ENCODE data around the gene TTYH3. TPM values are rescaled to one million over a fixed set of nuclear protein-coding genes. Genes with fewer than 3 reads are reported as not detected.
A peak's percentile ranks its signal among the peaks of the same experiment; 100 is the strongest.

TTYH3 gene
- total RNA-seq, 1 donor from 2014 or later: 18.8 TPM

- Histone ChIP-seq H3K9ac (ENCODE audit: low read depth in 1 of 3, low read length in 3 of 3) (no peak overlapping the region), H3K27ac (ENCODE audit: low read depth, low read length) (no peak overlapping the region), H3K36me3 (ENCODE audit: control insufficient read depth in 3 of 3, insufficient read depth in 3 of 3, low read length in 3 of 3) (no peaks in the 10 kb centered on the region)
These were observed 73.7 kb downstream of the TTYH3 start for GRCh38 chr7:2705371-2706096.

GRCh38 chr7:2706685-2707126, 74.9 kb downstream of the TTYH3 start:
- Histone ChIP-seq H3K27ac (ENCODE audit: low read depth, low read length) (no peak overlapping the region), H3K27me3 (ENCODE audit: control insufficient read depth in 3 of 3, insufficient read depth in 3 of 3, low read length in 3 of 3) (peaks cover 5 to 29% (median 7%) of the 10 kb centered on the region in 3 donors), H3K36me3 (ENCODE audit: control insufficient read depth in 3 of 3, insufficient read depth in 3 of 3, low read length in 3 of 3) (no peaks in the 10 kb centered on the region), H3K4me3 (ENCODE audit: low read length in 3 of 3) (no peak overlapping the region), H3K9me3 (ENCODE audit: control insufficient read depth in 3 of 3, low read length in 3 of 3) (no peaks in the 10 kb centered on the region), H3K9ac (ENCODE audit: low read depth in 1 of 3, low read length in 3 of 3) (no peak overlapping the region), H3K4me1 (ENCODE audit: control insufficient read depth in 3 of 3, insufficient read depth in 3 of 3, low read length in 3 of 3) (peaks cover 7 to 13% (median 10%) of the 10 kb centered on the region in 3 donors)

More at GRCh38 chr7:2705371-2706096, 73.7 kb downstream of the TTYH3 start:
- Histone ChIP-seq H3K9me3 (ENCODE audit: control insufficient read depth in 3 of 3, low read length in 3 of 3) (no peaks in the 10 kb centered on the region), H3K4me1 (ENCODE audit: control insufficient read depth in 3 of 3, insufficient read depth in 3 of 3, low read length in 3 of 3) (peaks cover 7 to 15% (median 13%) of the 10 kb centered on the region in 3 donors), H3K4me3 (ENCODE audit: low read length in 3 of 3) (no peak overlapping the region), H3K27me3 (ENCODE audit: control insufficient read depth in 3 of 3, insufficient read depth in 3 of 3, low read length in 3 of 3) (peaks cover 5 to 32% (median 16%) of the 10 kb centered on the region in 3 donors)

- Histone ChIP-seq H3K36me3 (ENCODE audit: control insufficient read depth in 3 of 3, insufficient read depth in 3 of 3, low read length in 3 of 3) (no peaks in the 10 kb centered on the region), H3K4me1 (ENCODE audit: control insufficient read depth in 3 of 3, insufficient read depth in 3 of 3, low read length in 3 of 3) (peaks cover 6 to 9% (median 7%) of the 10 kb centered on the region in 3 donors), H3K4me3 (ENCODE audit: low read length in 3 of 3) (no peak overlapping the region), H3K9me3 (ENCODE audit: control insufficient read depth in 3 of 3, low read length in 3 of 3) (no peaks in the 10 kb centered on the region), H3K27ac (ENCODE audit: low read depth, low read length) (no peak overlapping the region), H3K27me3 (ENCODE audit: control insufficient read depth in 3 of 3, insufficient read depth in 3 of 3, low read length in 3 of 3) (peaks cover 5 to 29% (median 5%) of the 10 kb centered on the region in 3 donors), H3K9ac (ENCODE audit: low read depth in 1 of 3, low read length in 3 of 3) (no peak overlapping the region)
These were observed 75.7 kb downstream of the TTYH3 start for GRCh38 chr7:2707481-2707880.

- Histone ChIP-seq H3K36me3 (ENCODE audit: control insufficient read depth in 3 of 3, insufficient read depth in 3 of 3, low read length in 3 of 3) (no peaks in the 10 kb centered on the region), H3K4me3 (ENCODE audit: low read length in 3 of 3) (no peak overlapping the region), H3K4me1 (ENCODE audit: control insufficient read depth in 3 of 3, insufficient read depth in 3 of 3, low read length in 3 of 3) (peaks cover 6 to 9% (median 7%) of the 10 kb centered on the region in 3 donors), H3K27me3 (ENCODE audit: control insufficient read depth in 3 of 3, insufficient read depth in 3 of 3, low read length in 3 of 3) (peaks cover 5 to 29% (median 5%) of the 10 kb centered on the region in 3 donors), H3K9me3 (ENCODE audit: control insufficient read depth in 3 of 3, low read length in 3 of 3) (no peaks in the 10 kb centered on the region), H3K9ac (ENCODE audit: low read depth in 1 of 3, low read length in 3 of 3) (no peak overlapping the region), H3K27ac (ENCODE audit: low read depth, low read length) (no peak overlapping the region)
These were observed 76.3 kb downstream of the TTYH3 start for GRCh38 chr7:2708041-2708440.

- Histone ChIP-seq H3K4me3 (ENCODE audit: low read length in 3 of 3) (no peak overlapping the region), H3K27ac (ENCODE audit: low read depth, low read length) (no peak overlapping the region), H3K9me3 (ENCODE audit: control insufficient read depth in 3 of 3, low read length in 3 of 3) (no peaks in the 10 kb centered on the region), H3K4me1 (ENCODE audit: control insufficient read depth in 3 of 3, insufficient read depth in 3 of 3, low read length in 3 of 3) (peaks cover 8 to 11% (median 9%) of the 10 kb centered on the region in 3 donors), H3K27me3 (ENCODE audit: control insufficient read depth in 3 of 3, insufficient read depth in 3 of 3, low read length in 3 of 3) (peaks cover 5 to 34% (median 5%) of the 10 kb centered on the region in 3 donors), H3K36me3 (ENCODE audit: control insufficient read depth in 3 of 3, insufficient read depth in 3 of 3, low read length in 3 of 3) (no peaks in the 10 kb centered on the region), H3K9ac (ENCODE audit: low read depth in 1 of 3, low read length in 3 of 3) (no peak overlapping the region)
These were observed 76.9 kb downstream of the TTYH3 start for GRCh38 chr7:2708547-2709310.

GRCh38 chr7:2709553-2710285, 77.9 kb downstream of the TTYH3 start:
- H3K27ac ChIP-seq (ENCODE audit: low read depth, low read length): no peak overlapping the region
- H3K9ac ChIP-seq (ENCODE audit: low read depth in 1 of 3, low read length in 3 of 3): peak overlapping the region in 1 of 3 donors; percentile 62
- peak overlapping the region in 2 of 3 donors; percentile 14 to 63 for H3K4me3 ChIP-seq (ENCODE audit: low read length in 3 of 3)
- no peaks in the 10 kb centered on the region for H3K36me3 ChIP-seq (ENCODE audit: control insufficient read depth in 3 of 3, insufficient read depth in 3 of 3, low read length in 3 of 3)
- no peaks in the 10 kb centered on the region for H3K9me3 ChIP-seq (ENCODE audit: control insufficient read depth in 3 of 3, low read length in 3 of 3)
- H3K4me1 ChIP-seq (ENCODE audit: control insufficient read depth in 3 of 3, insufficient read depth in 3 of 3, low read length in 3 of 3): peaks cover 8 to 11% (median 9%) of the 10 kb centered on the region in 3 donors
- peaks cover 5 to 35% (median 5%) of the 10 kb centered on the region in 3 donors for H3K27me3 ChIP-seq (ENCODE audit: control insufficient read depth in 3 of 3, insufficient read depth in 3 of 3, low read length in 3 of 3)

- Histone ChIP-seq H3K4me3 (ENCODE audit: low read length in 3 of 3) (peak overlapping the region in 2 of 3 donors; percentile 14 to 63), H3K4me1 (ENCODE audit: control insufficient read depth in 3 of 3, insufficient read depth in 3 of 3, low read length in 3 of 3) (peaks cover 8 to 11% (median 9%) of the 10 kb centered on the region in 3 donors), H3K27ac (ENCODE audit: low read depth, low read length) (no peak overlapping the region), H3K27me3 (ENCODE audit: control insufficient read depth in 3 of 3, insufficient read depth in 3 of 3, low read length in 3 of 3) (peaks cover 5 to 35% (median 5%) of the 10 kb centered on the region in 3 donors), H3K9me3 (ENCODE audit: control insufficient read depth in 3 of 3, low read length in 3 of 3) (no peaks in the 10 kb centered on the region), H3K9ac (ENCODE audit: low read depth in 1 of 3, low read length in 3 of 3) (peak overlapping the region in 1 of 3 donors; percentile 62), H3K36me3 (ENCODE audit: control insufficient read depth in 3 of 3, insufficient read depth in 3 of 3, low read length in 3 of 3) (no peaks in the 10 kb centered on the region)
These were observed 78.5 kb downstream of the TTYH3 start for GRCh38 chr7:2710286-2710655.

GRCh38 chr7:2710901-2711551, 79.2 kb downstream of the TTYH3 start:
- Histone ChIP-seq H3K4me1 (ENCODE audit: control insufficient read depth in 3 of 3, insufficient read depth in 3 of 3, low read length in 3 of 3) (peaks cover 11 to 15% (median 11%) of the 10 kb centered on the region in 3 donors), H3K27me3 (ENCODE audit: control insufficient read depth in 3 of 3, insufficient read depth in 3 of 3, low read length in 3 of 3) (peaks cover 5 to 35% (median 5%) of the 10 kb centered on the region in 3 donors), H3K9ac (ENCODE audit: low read depth in 1 of 3, low read length in 3 of 3) (no peak overlapping the region), H3K9me3 (ENCODE audit: control insufficient read depth in 3 of 3, low read length in 3 of 3) (no peaks in the 10 kb centered on the region), H3K27ac (ENCODE audit: low read depth, low read length) (no peak overlapping the region), H3K4me3 (ENCODE audit: low read length in 3 of 3) (no peak overlapping the region), H3K36me3 (ENCODE audit: control insufficient read depth in 3 of 3, insufficient read depth in 3 of 3, low read length in 3 of 3) (no peaks in the 10 kb centered on the region)

GRCh38 chr7:2711895-2712675, 80.3 kb downstream of the TTYH3 start:
- no peak overlapping the region for H3K4me3 ChIP-seq (ENCODE audit: low read length in 3 of 3)
- peaks cover 5 to 35% (median 5%) of the 10 kb centered on the region in 3 donors for H3K27me3 ChIP-seq (ENCODE audit: control insufficient read depth in 3 of 3, insufficient read depth in 3 of 3, low read length in 3 of 3)
- H3K36me3 ChIP-seq (ENCODE audit: control insufficient read depth in 3 of 3, insufficient read depth in 3 of 3, low read length in 3 of 3): no peaks in the 10 kb centered on the region
- peaks cover 15 to 26% (median 19%) of the 10 kb centered on the region in 3 donors for H3K4me1 ChIP-seq (ENCODE audit: control insufficient read depth in 3 of 3, insufficient read depth in 3 of 3, low read length in 3 of 3)
- no peak overlapping the region for H3K9ac ChIP-seq (ENCODE audit: low read depth in 1 of 3, low read length in 3 of 3)
- H3K9me3 ChIP-seq (ENCODE audit: control insufficient read depth in 3 of 3, low read length in 3 of 3): no peaks in the 10 kb centered on the region
- no peak overlapping the region for H3K27ac ChIP-seq (ENCODE audit: low read depth, low read length)

Measured in skeletal muscle tissue (tissue), 4 donors.